HG03135 (cell line): ENCODE data around the gene ATP11A.
"Not testable (repeated sequence)": the region's sequence is repeated elsewhere in the genome, so short reads cannot be mapped to it uniquely, and the experiment has no call there.

Source experiments
- ATAC-seq: cut with Tn5 transposase; IDR thresholded peaks from one replicate; pipeline ENCODE4 v1.9.1; 2021; ENCODE audit warnings: mild to moderate bottlenecking, moderate library complexity; ENCODE audit not compliant: unreplicated experiment

Gene ATP11A

GRCh38 chr13:112772539-112772909 lies 82.7 kb downstream of the ATP11A start:
- ATAC-seq: no peak

- ATAC-seq: no peak
These were observed 83.1 kb downstream of the ATP11A start for GRCh38 chr13:112772929-112773328.

DNA sequence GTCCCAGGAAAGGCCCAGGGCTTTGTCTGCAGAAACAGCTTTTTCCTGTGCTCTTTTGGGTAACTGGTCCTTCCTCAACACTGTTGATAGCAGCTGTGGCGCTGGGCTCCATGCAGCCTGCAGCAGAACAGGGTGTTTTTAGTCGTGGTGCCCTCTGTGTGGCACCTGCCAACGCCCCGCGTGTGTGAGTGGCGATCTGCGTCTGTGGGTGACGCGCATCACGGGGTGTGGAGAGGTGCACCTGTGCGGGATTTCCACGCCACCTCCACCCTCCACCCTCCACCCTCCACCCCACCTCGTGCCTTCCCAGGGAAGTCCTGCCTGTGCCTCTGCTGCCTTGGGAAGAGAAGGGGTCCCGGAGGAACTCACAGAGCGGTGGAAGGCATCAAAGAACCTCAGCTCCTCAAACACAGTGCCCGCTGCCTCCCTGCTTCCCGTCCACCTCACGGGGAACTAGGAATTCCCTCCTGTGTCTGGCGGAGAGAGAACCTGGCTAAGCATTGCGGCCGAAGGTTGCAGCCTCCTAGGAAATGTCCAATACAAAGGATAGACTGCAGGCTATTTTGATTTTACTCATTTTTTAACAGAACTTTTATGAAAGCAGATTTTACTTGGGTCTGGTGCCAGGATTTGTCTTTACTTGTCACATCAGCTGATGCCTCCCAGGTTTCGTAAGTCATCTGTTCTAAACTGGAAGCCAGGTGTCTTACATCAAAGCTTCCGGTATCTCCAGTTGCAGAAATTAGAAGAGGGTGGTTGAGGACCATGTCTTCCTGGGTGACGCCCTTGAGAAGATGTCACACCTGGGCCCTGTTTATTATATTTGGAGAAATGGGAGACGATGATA lies 84.0 kb downstream of the ATP11A start:
- ATAC-seq: no peak

GRCh38 chr13:112774448-112774792 lies 84.6 kb downstream of the ATP11A start:
- ATAC-seq: no peak

- no peak for ATAC-seq
These were observed 85.2 kb downstream of the ATP11A start for GRCh38 chr13:112774829-112775565.

DNA sequence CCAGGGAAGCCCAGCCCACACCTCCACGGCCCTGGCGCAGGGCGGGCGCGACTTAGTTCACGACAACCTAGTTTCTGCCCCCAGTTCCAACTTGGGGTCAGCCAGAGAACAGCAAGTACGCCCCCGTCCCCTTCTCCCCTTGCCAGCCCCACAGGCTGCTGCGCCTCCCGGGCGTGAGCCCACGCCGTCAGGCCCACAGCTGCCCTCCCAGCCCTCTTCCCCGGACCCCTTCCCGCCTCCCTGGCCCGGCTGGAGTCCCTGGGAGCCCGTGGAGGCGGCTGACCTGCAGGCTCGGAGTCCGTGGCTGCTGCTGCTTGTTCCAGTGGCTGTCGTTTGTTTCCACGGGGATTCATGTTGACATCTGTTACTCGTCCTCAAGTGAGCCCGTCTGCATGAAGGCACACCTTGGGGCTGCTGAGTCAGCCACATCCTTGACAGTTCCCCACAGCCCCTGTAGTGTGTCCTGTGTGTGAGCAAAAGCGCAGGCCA lies 86.0 kb downstream of the ATP11A start:
- no peak for ATAC-seq

- ATAC-seq: no peak
These were observed 86.5 kb downstream of the ATP11A start for GRCh38 chr13:112776354-112776753.

DNA sequence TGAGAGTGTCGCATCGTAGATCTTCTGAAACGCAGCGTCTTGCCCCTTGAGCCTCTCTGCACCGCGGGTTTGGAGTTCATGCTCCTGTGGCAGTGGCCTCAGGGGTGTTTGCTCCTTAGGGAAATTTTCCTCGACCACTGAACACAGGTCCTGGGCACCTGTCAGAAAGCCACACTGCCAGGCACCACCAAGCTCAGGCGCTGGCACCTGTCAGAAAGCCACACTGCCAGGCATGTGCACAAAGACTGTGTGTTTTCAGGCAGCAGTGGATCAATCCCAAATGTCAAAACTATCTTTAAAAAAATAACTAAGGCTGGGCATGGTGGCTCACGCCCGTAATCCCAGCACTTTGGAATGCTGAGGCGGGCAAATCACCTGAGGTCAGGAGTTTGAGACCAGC lies 87.1 kb downstream of the ATP11A start:
- ATAC-seq: no peak

DNA sequence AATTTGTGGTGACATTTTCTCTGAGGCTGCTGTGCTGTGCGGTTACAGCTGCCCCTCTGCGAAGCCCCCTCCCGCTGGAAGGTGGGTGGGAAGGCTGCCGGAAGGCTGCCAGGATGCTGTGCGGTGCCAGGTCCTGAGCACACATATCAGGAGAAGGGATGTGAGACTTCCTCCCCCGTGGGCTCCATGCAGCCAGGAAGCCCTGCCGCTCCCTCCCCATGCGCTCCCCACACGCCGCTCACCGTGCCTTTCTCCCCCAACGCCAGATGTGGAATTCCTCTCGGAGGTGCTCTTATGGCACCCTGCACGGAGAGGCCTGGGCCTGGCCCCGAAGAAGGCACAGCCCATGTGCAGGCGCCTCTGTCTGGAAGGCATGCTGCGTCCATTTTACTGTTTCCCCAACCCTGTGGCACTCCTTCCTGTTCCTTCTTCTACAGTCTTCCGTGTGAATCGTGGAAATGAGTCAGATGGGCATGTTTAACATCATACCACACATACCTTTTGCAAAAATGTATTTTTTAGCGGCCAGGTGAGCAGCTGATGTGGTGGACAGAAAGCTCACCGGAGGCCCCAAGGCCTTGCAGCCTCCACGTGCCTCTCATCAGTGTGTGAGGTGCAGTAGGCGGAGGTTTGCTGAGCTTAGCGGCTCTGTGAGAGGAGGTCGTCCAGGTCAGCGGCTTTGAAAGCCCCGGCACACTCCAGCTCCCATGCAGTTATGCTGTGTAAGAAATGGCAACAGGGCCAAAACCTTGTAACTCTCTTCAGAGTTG lies 88.0 kb downstream of the ATP11A start:
- no peak for ATAC-seq

DNA sequence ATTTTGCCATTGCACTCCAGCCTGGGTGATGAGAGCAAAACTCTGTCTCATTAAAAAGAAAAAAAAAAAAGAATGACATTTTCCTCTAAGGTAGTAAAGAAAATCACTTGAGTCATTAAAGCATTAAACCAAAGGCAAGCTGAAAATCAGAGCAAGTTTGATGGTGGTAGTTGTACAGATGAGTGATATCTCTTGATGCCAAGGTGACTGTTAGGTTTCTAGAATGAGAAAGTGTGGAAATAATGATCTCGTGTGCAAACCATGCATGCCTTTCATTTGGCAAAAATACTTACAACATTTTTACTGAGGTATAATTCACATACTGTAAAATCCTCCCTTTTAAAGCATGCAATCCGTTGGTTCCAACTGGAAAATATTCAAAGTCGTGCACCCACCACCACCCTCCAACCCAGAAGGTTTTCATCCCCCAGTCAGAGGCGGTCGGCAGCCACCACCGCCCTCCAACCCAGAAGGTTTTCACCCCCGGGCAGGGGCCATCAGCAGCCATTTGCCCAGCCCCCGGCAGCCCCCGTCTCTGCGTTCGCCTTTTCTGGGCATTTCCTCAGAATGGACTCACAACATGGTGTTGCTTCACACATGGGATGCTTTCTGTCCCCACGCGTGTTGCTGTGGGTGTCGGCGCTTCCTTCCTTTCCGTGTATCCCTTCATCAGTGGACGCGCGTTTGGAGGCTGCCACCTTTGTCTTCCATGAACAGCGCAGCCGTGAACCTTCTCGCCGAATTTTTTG lies 90.2 kb downstream of the ATP11A start:
- no peak for ATAC-seq

DNA sequence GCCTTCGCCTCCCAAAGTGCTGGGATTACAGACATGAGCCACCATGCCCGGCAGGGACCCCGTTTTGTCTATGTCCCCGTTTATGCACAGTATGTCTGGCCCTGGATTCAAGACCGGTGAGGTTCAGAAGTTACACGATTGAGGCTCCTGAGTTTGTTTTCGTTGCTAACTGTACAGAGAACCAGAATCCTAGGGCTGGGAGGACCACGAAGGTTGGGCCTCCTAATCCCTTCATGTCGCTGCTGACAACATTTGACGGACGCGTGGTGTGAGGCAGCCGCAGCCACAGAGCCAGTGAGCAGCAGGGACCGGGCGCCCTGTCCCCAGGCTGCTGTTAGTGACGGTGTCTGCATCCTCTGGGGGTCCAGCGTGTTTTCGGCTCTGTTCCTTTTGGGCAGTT lies 91.4 kb downstream of the ATP11A start:
- no peak for ATAC-seq

DNA sequence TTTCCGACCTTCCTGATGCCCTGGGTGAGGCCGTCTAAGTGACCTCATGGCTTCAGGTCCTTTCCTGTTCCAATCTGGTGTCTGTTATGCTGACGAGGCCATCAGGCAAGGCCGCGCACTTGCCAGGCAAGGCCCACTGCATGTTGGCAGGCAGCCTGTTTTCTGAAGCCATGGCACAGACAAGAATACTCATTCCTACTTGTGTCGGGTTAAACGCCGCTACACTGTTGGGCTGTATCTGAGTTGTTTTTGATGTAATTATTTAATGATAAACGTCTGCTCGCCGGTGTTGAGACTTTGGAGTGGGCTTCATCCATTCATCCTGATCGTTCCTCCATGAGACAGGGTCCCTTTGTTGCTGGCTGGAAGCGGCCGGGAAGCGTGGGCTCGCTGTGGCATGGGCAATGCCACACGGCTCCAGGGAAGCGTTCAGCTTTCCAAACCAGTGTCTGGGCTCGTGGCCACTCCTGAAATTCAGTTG lies 92.1 kb downstream of the ATP11A start:
- ATAC-seq: no peak

DNA sequence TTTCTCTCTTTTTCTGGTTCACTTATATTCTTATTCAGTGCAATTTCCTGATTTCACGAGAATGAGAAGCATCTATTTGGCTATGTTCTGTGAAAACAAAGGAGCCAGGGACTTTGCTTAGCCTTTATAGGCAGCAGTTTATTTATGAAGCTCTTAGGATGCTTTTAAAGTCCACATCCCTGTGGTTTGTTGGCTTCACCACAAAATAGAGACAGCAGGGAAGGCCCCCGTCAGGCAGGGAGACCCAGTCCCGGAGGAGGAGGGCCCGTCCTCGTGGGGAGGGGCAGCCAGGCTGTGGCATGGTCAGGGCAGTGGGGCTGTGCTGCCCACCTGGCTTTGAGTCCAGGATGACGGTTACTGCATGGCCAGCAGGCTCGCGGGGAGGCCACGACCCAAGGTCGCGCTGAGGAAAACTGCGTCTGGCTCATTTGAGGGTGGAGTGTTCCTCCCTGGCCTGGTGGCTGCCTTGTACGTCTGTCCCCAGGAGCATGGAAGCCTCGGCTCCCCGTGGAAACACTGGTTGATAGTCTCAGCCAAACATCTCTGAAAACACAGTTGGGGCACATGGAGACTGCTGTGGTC lies 92.7 kb downstream of the ATP11A start:
- ATAC-seq: no peak

DNA sequence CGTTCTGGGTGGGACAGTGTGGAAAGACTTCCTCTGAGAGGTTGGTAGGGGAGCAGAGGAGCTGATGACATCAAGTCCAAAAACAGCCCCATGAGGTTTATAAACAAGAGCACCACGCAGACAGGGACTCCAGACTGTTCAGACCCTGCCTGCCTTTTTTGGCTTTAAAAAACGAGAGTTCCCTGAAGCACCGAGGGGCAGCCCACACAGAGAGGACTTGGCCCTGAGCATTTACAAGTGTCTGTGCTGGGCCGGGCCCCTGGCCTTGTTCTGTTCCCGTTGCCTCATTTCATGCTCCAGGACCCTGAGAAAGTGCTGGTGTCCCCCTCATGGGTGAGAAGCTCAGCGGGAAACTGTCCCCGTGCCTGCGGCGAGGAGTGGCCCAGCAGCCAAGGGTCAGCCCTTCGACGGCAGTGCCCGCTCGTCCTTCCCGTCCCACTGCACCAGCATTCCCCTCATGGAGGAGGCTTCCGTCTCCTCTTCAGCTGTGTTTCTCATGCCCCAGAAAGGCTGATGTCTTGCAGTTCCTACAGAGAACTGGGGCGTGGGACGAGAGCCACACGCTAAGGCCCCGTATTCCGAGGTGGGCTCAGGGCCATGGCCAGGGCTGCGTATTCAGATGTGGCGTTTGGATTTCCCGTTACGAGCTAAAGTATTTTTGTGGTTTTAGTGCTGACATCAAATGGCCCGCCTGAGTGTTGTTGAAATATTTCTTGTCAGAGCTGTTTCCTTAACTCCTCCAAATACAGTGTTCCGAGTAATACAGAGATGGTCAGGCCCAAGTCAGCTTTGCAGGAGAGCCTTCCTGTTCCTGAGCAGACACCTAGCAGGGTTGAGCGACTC lies 93.5 kb downstream of the ATP11A start:
- no peak for ATAC-seq

DNA sequence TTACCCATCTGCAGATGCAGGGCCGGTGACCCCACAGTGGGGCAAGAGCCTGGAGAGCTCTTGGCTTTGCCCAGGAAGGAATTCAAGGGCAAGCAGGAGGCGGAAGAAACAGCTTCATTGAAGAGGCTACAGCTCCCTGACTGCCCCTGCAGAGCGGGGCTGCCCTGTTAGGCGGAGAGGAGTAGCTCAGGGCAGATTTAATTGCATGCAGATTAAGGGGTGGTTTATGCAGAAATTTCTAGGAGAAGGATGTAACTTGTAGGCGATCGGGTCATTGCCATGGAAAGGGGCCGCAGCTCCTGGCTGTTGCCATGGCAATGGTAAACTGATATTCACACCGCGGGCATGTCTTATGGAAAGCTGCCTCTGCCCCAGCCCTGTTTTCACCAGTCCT lies 94.1 kb downstream of the ATP11A start:
- no peak for ATAC-seq

DNA sequence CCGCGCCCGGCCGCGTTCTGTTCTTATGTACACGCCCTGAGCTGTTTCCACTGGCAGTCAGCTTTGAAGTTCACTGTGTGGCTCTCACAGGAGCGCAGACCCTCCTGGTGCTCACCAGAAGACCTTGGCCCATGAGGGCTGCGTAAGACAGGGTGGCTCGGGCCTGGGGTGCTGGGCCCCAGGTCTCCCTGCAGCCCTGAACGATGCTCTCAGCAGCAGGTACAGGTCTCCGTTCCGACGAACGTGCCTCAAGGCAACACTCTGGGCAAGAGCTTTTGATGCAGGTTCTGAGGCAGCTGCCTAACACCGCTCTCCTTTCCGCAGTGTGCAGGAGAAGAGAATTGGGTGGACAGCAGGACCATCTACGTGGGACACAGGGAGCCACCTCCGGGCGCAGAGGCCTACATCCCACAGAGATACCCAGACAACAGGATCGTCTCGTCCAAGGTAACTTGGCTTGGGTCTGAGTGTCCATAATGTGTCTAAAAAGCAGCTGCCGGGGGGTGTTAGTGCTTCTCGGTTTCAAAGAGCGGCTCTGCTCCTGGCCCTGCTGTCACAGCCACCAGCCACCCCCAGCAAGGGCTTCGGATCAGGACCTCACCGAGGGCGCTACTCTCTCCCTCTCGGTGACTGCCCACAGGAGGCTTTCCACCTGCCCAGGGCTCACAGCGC lies 95.1 kb downstream of the ATP11A start:
- ATAC-seq: no peak

- no peak for ATAC-seq
These were observed 95.6 kb downstream of the ATP11A start for GRCh38 chr13:112785483-112785856.

DNA sequence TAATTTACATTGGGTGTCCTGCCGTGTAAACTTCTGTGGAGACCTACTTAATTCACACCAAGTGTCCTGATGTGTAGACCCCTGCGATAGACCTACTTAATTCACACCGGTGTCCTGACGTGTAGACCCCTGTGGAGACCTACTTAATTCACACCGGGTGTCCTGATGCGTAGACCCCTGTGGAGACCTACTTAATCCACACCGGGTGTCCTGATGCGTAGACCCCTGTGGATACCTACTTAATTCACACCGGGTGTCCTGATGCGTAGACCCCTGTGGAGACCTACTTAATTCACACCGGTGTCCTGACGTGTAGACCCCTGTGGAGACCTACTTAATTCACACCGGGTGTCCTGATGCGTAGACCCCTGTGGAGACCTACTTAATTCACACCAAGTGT lies 97.0 kb downstream of the ATP11A start:
- ATAC-seq: not testable (repeated sequence)
